ENCODE measurements around the gene PWP1.

PWP1 gene

GRCh38 chr12:107685360-107686248 lies at the start of gene PWP1:
PWP1 (plus strand) TSS chr12:107685799; CDS start chr12:107685900, 101 bp downstream.
- DNase-seq: peak; percentile 85

- DNase-seq: no peak
These were observed 44.4 kb upstream of the PWP1 start for GRCh38 chr12:107641154-107641553.

GRCh38 chr12:107642240-107642639 lies 43.4 kb upstream of the PWP1 start:
- no peak for DNase-seq

GRCh38 chr12:107645630-107646333 lies 39.8 kb upstream of the PWP1 start:
- DNase-seq: no peak

- no peak for DNase-seq
These were observed 39.2 kb upstream of the PWP1 start for GRCh38 chr12:107646436-107646835.

- DNase-seq: no peak
These were observed 35.9 kb upstream of the PWP1 start for GRCh38 chr12:107649661-107650061.

- DNase-seq: no peak
These were observed 34.6 kb upstream of the PWP1 start for GRCh38 chr12:107650977-107651376.

GRCh38 chr12:107651571-107652449 lies 33.8 kb upstream of the PWP1 start:
- no peak for DNase-seq

- no peak for DNase-seq
These were observed 32.1 kb upstream of the PWP1 start for GRCh38 chr12:107653519-107653918.

- no peak for DNase-seq
These were observed 30.7 kb upstream of the PWP1 start for GRCh38 chr12:107654873-107655272.

GRCh38 chr12:107655281-107656065 lies 30.1 kb upstream of the PWP1 start:
- DNase-seq: no peak

GRCh38 chr12:107656302-107656701 lies 29.3 kb upstream of the PWP1 start:
- no peak for DNase-seq

- no peak for DNase-seq
These were observed 28.5 kb upstream of the PWP1 start for GRCh38 chr12:107657133-107657532.

GRCh38 chr12:107657621-107658020 lies 28.0 kb upstream of the PWP1 start:
- no peak for DNase-seq

GRCh38 chr12:107660235-107660634 lies 25.4 kb upstream of the PWP1 start:
- no peak for DNase-seq

- no peak for DNase-seq
These were observed 24.7 kb upstream of the PWP1 start for GRCh38 chr12:107660861-107661415.

GRCh38 chr12:107661830-107662229 lies 23.8 kb upstream of the PWP1 start:
- no peak for DNase-seq

- no peak for DNase-seq
These were observed 23.1 kb upstream of the PWP1 start for GRCh38 chr12:107662484-107662883.

GRCh38 chr12:107663277-107663676 lies 22.3 kb upstream of the PWP1 start:
- DNase-seq: no peak

- no peak for DNase-seq
These were observed 19.6 kb upstream of the PWP1 start for GRCh38 chr12:107666009-107666408.

GRCh38 chr12:107667464-107667863 lies 18.1 kb upstream of the PWP1 start:
- DNase-seq: no peak

All from 8988T (cell line).